ENCODE data around the gene GAL3ST1. TPM values are rescaled to one million over a fixed set of nuclear protein-coding genes. Genes with fewer than 3 reads are reported as not detected.

Gene GAL3ST1
- total RNA-seq, 6 experiments from 2014 or later: not detected

Other genes starting within 250 kb of the GAL3ST1 start
- gene TBC1D10A, start 247.7 kb downstream of the GAL3ST1 start, total RNA-seq (2021; fragmentation: NEBNext Ultra II Directional; extraction: Animal tissue kit (Norgen Biotek cat#: 25700)): 10 to 100 TPM; 15.6 to 20.6 (median 16.7) TPM
- gene SF3A1, start 217.8 kb downstream of the GAL3ST1 start, total RNA-seq (2021; fragmentation: NEBNext Ultra II Directional; extraction: Animal tissue kit (Norgen Biotek cat#: 25700)): 100 to 1,000 TPM; 166 to 197 (median 181) TPM
- gene CCDC157, start 217.7 kb downstream of the GAL3ST1 start, total RNA-seq (2021; fragmentation: NEBNext Ultra II Directional; extraction: Animal tissue kit (Norgen Biotek cat#: 25700)): 1 to 10 TPM; 1.4 to 1.6 (median 1.5) TPM
- 10 to 100 TPM; 12.7 to 18.9 (median 15.3) TPM for gene RNF215, start 187.3 kb downstream of the GAL3ST1 start, total RNA-seq (2021; fragmentation: NEBNext Ultra II Directional; extraction: Animal tissue kit (Norgen Biotek cat#: 25700))
- 10 to 100 TPM; 18.4 to 24.0 (median 22.8) TPM for gene SEC14L2, start 177.6 kb downstream of the GAL3ST1 start, total RNA-seq (2021; fragmentation: NEBNext Ultra II Directional; extraction: Animal tissue kit (Norgen Biotek cat#: 25700))
- gene MTFP1, start 148.9 kb downstream of the GAL3ST1 start, total RNA-seq (2021; fragmentation: NEBNext Ultra II Directional; extraction: Animal tissue kit (Norgen Biotek cat#: 25700)): 1 to 10 TPM; 1.7 to 5.7 (median 4.1) TPM
- gene SEC14L3, start 102.6 kb downstream of the GAL3ST1 start, total RNA-seq (2021; fragmentation: NEBNext Ultra II Directional; extraction: Animal tissue kit (Norgen Biotek cat#: 25700)): not detected
- gene SEC14L4, start 69.0 kb downstream of the GAL3ST1 start, total RNA-seq (2021; fragmentation: NEBNext Ultra II Directional; extraction: Animal tissue kit (Norgen Biotek cat#: 25700)): not detected
- gene SEC14L6, start 27.9 kb downstream of the GAL3ST1 start, total RNA-seq (2021; fragmentation: NEBNext Ultra II Directional; extraction: Animal tissue kit (Norgen Biotek cat#: 25700)): not detected
- 100 to 1,000 TPM in 1 of 6 experiments, 10 to 100 TPM in 5; 81.8 to 110 (median 86.9) TPM for gene PES1, start 17.2 kb upstream of the GAL3ST1 start, total RNA-seq (2021; fragmentation: NEBNext Ultra II Directional; extraction: Animal tissue kit (Norgen Biotek cat#: 25700))
- gene TCN2, start 32.5 kb upstream of the GAL3ST1 start, total RNA-seq (2021; fragmentation: NEBNext Ultra II Directional; extraction: Animal tissue kit (Norgen Biotek cat#: 25700)): 1 to 10 TPM; 2.3 to 3.2 (median 2.9) TPM
- gene SLC35E4, start 61.1 kb upstream of the GAL3ST1 start, total RNA-seq (2021; fragmentation: NEBNext Ultra II Directional; extraction: Animal tissue kit (Norgen Biotek cat#: 25700)): 1 to 10 TPM; 4.9 to 7.4 (median 5.5) TPM
- 1 to 10 TPM; 4.7 to 7.3 (median 6.0) TPM for gene DUSP18, start 93.2 kb upstream of the GAL3ST1 start, total RNA-seq (2021; fragmentation: NEBNext Ultra II Directional; extraction: Animal tissue kit (Norgen Biotek cat#: 25700))
- gene OSBP2, start 120.2 kb upstream of the GAL3ST1 start, total RNA-seq (2021; fragmentation: NEBNext Ultra II Directional; extraction: Animal tissue kit (Norgen Biotek cat#: 25700)): under 1 TPM in 5 of 6 experiments, not detected in 1; 0.09 to 0.37 (median 0.28) TPM

Data from HFFc6 (cell line).